Adrenal gland (tissue), 5 donors: ENCODE data around the gene CR1L.

Source experiments
- POLR2A ChIP-seq, 2 donors: fragments of 450-650 bp; IDR thresholded peaks; one replicate each; pipeline ENCODE4 v1.6.1; 2017; ENCODE audit warnings: antibody characterized with exemption in 2 of 2, mild to moderate bottlenecking in 2 of 2, moderate library complexity in 1 of 2
- TF ChIP-seq, protein P1 (sequence below), 6 experiments: fragments of 450-650 bp in 4 of 6; fragments of 200-600 bp in 2 of 6; sonication (generic) in 1 of 6; IDR thresholded peaks; 1 replicate in 5 of 6; 2 replicates in 1 of 6; pipeline versions ENCODE4 v1.5.1 to v1.8.0; 2016 to 2021; ENCODE audit warnings: antibody characterized with exemption in 6 of 6, mild to moderate bottlenecking in 2 of 6, moderate library complexity in 1 of 6
- donor health status: DM: no; HTN: no; CAD: no.

DNA sequence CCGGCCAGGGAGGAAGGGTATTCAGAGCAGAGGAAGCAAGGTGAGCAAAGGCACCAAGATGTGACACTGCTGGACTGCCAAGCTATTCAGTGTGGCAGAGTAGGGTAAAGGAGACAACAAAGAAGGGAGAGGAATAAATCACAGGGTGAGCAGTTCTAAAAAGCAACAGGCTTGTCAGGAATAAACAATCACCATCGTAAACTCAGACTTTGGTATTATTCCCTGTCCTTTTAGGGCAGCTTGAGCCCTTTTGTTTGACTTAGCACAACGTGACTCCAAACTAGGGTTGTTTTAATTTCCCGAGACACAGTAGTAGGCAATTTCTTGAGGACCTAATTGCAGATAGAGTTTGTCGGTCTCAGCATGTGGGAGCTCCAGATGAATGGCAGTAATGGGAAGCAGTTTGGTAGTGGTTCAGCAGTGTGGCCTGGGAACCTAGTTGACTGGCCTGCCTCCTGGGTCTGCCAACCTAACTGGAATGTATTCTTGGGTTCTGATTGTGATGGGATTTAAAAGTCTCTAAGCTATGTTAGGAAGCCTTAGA lies 4.3 kb downstream of the CR1L start:
- TF ChIP-seq, protein P1, sequence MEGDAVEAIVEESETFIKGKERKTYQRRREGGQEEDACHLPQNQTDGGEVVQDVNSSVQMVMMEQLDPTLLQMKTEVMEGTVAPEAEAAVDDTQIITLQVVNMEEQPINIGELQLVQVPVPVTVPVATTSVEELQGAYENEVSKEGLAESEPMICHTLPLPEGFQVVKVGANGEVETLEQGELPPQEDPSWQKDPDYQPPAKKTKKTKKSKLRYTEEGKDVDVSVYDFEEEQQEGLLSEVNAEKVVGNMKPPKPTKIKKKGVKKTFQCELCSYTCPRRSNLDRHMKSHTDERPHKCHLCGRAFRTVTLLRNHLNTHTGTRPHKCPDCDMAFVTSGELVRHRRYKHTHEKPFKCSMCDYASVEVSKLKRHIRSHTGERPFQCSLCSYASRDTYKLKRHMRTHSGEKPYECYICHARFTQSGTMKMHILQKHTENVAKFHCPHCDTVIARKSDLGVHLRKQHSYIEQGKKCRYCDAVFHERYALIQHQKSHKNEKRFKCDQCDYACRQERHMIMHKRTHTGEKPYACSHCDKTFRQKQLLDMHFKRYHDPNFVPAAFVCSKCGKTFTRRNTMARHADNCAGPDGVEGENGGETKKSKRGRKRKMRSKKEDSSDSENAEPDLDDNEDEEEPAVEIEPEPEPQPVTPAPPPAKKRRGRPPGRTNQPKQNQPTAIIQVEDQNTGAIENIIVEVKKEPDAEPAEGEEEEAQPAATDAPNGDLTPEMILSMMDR (IDR thresholded peaks at IDR 0.05) = no peak
- no peak for TF ChIP-seq POLR2A (IDR thresholded peaks at IDR 0.05)
